Occipital lobe (tissue), 2 donors: Measurements from ENCODE around the gene VEGFB. TPM values are rescaled to one million over a fixed set of nuclear protein-coding genes. Genes with fewer than 3 reads are reported as not detected.

ENCODE experiments used
- DNase-seq: peaks from one replicate; lab custom pipeline; 2025; lab: John Stamatoyannopoulos, UW
- total RNA-seq: library from RNA; depleted of rRNA; stranded (reverse); fragments of >200 nt; gene quantifications from one replicate; pipeline ENCODE4 v1.2.3, GENCODE V29; 2014

The VEGFB gene
- total RNA-seq, 1 donor from 2014 or later = 9.5 TPM

DNA sequence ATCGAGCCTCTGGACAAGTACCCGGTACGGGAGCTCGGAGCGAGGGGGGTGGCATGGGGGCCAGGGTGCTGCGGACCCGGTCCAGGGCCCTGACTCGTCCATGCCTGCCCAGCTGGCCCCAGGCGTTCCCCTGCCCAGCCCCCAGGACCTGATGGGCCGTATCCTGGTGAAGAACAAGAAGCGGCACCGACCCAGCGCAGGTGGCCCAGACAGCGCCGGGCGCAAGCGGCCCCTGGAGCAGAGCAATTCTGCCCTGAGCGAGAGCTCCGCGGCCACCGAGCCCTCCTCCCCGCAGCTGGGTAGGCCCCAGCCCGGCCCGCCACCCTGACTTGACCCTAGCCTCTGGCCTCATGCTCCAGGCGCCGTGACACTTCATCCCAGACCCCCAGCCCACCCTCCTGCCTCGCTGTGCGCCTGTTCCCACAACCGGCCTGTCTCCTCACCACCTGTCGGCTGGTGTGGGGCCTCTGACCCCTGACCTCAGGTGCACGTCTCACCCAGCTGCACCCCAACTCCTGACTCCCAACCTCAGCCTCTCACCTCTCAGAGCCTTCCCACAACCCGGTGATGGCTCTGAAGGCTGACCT, 24.7 kb downstream of the VEGFB start:
- no peak for DNase-seq

DNA sequence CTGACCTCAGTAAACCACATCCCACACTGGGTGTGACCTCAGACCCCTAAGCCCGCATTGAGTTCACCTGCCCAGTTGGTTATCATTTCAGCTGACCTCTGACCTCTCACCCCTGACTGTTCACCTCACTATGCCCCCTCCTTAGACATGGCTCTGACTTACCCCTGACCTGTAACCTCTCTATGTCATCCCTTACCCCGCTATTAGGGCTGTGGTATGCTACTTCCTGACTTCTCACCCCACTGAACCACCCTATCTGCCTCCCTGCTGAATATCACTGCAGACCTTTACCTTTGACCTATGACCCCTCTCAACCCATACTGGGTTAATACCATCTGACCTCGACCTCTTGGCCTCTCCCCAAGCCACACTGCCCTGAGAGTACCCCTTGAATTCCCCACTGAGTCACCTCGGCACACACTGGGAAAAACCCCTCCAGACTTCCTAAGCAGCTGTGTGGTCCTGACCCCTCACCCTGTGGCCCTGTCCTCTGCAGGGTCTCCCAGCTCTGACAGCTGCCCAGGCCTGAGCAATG, 25.2 kb downstream of the VEGFB start:
- DNase-seq = no peak

DNA sequence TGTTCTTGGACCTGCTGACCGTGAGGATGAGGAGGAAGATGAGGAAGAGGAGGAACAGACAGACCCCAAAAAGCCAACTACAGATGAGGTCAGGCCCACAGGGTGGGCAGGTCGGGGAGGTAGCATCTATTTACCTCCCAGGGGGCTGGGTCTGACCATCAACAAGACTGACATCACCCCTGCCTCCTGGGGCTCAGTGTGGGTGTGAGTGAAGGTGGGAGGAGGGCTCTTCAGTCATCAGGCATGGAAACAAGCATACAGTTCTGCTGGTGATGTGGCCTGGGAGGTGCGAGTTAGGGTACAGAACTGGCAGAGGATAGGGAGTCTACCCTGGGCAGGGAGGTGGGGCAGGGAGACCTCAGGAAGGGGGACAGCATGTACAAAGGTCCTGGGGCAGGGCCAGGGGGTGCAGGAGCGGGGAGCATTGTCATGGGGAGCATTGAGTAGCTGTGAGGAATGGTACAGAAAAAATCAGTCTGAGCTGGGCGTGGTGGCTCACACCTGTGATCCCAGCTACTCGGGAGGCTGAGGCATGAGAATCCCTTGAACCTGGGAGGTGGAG, 25.8 kb downstream of the VEGFB start:
- DNase-seq = no peak

DNA sequence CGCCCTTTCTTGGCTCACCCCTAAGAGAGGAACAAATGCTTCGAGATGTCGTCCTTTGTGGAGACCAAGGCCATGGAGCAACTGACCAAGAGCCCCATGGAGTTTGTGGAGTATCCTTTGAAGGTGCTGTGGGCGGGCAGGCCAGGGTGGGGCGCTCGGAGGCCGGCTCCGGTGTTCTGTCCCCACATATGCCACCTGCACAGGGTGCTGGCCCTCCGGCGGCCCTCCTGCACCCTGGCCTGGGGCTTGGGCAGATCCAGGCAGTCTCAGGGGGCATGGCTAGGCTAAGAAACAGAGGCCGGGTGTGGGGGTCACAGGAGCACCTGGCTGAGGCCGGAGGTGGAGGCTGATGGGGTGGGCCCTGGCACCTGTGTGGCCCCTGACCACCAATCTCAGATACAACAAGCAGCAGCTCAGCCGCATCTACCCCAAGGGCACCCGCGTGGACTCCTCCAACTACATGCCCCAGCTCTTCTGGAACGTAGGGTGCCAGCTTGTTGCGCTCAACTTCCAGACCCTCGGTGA, 27.2 kb downstream of the VEGFB start:
- DNase-seq = no peak

DNA sequence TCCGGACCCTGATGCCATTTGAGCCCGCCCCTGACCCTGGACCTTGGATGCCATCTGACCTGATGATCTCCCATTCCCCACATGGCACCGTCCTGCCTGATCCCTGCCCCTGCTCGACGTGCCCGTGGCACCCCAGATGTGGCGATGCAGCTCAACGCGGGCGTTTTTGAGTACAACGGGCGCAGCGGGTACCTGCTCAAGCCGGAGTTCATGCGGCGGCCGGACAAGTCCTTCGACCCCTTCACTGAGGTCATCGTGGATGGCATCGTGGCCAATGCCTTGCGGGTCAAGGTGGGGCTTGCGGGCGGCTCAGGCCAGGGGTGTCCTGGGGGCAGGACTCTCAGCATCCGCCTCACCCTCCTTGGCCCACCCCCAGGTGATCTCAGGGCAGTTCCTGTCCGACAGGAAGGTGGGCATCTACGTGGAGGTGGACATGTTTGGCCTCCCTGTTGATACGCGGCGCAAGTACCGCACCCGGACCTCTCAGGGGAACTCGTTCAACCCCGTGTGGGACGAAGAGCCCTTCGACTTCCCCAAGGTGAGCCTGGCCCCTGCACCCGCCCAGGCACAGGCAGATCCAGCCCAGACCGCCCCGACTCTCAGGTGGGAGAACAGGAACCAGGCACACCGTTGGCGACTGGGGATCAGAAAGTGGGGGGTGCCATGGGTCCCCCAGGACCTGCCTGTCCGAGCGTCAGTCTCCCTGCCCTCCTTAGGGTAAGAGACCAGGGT, 28.1 kb downstream of the VEGFB start:
- no peak for DNase-seq

DNA sequence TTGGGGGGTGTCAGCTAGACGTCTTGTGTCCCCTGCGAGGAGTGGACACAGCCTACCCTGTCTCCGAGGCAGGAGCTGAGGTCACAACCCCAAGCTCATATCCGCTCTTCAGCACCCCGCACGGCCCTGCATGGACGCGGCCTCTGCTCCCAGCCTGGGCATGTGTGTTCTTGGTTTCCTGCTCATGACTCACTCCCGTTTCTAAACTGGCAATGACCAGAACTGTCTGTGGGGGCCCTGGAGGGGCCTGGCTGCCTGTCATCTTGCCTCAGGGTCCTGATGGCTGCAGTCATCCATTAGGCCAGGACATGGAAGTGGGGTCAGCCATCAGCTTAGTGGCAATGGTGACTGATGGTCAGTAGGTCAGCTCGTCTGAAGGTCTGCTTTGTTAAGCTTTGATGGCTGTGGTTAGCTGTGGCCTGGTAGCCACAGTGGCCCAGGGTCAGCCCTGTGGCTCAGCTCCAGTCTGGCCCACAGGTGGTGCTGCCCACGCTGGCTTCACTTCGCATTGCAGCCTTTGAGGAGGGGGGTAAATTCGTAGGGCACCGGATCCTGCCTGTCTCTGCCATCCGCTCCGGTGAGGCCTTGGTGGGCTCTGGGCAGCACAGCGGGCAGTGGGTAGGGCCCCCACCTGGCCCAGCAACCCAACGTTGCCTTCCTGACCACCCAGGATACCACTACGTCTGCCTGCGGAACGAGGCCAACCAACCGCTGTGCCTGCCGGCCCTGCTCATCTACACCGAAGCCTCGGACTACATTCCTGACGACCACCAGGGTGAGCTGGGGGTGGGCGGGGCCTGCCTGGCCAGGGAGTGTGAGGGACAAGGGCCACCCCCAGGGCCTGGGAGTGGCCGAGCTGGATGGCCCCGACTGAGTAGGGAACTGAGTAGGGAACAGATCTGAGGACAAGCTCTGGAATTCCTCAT, 28.9 kb downstream of the VEGFB start:
- no peak for DNase-seq

DNA sequence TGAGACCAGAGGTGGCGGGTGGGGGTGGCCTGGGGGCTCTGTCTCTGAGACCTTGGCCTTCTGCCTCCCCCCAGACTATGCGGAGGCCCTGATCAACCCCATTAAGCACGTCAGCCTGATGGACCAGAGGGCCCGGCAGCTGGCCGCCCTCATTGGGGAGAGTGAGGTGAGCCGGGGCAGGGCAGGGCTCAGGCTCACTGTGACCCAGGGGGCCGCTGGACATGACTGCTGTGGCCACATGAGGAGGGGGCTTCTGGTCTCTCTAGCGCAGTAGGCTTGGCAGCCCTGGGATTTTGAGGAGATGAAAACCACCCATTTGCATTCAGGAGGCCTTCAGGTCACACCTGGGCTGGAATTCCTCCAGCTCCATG, 29.5 kb downstream of the VEGFB start:
- DNase-seq = no peak

DNA sequence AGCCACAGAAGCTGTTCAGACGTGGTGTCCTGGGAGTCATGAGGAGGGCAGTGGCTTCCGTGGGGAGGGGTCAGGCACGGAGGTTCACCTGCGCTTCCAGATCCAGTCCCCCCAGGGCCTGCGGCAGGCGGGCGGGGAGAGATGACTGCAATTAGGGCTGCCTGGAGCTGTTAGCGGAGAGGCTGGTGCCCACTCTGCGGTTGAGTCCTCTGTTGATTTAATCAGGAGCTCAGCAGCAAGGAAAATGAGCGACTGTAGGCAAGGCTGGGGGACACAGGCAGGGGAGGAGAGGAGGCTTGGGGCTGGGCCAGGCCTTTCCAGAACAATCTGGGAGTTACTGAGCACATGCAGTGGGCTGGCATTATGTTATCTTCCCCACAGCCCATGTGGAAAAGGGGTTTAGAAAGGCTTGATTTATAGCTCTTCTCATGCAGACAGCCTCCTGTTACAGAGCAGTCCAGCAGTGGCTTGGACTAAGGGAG, 30.0 kb downstream of the VEGFB start:
- DNase-seq = no peak

DNA sequence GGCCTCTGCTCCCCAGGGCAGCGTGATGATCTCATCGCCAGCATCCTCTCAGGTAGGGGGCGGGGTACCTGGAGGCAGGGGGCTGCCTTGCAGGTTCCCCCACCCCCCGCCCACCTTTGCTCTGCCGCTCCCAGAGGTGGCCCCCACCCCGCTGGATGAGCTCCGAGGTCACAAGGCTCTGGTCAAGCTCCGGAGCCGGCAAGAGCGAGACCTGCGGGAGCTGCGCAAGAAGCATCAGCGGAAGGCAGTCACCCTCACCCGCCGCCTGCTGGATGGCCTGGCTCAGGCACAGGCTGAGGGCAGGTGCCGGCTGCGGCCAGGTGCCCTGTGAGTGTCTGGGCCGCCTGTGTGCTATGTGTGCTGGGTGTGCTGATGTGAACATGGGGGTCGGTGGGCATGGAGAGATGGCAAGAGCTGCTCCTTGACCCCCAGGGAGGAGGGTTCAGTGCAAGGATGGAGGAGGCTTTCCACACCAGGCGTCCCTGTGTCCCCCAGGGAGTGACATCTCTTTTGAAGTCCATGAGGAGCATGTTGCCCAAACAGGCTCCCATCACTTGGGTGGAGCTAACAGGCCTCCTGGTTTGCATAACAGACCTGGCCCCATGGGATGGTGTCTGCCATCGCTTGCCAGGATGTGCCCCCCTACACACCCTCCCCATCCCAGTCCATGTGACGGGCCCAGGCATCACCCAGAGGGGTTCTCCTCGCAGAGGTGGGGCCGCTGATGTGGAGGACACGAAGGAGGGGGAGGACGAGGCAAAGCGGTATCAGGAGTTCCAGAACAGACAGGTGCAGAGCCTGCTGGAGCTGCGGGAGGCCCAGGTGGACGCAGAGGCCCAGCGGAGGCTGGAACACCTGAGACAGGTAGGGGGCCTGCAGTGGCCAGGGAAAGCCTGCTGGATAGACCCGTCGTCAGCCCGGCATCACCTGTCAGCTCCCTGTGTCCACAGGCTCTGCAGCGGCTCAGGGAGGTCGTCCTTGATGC, 31.1 kb downstream of the VEGFB start:
- DNase-seq = no peak

DNA sequence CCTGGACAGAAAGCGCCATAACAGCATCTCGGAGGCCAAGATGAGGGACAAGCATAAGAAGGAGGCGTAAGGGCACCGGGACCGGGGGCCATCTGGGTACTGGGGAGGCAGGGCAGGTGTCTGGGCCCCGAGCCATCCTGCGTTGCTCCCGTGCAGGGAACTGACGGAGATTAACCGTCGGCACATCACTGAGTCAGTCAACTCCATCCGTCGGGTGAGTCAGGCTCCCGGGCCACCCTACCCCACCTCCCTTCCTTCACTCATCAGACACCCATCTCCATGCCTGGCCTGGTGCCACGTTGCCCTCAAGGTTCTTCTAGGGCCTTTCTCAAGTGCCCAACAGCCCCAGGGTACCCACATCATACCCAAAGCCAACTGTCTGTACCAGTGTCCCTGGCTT, 32.0 kb downstream of the VEGFB start:
- no peak for DNase-seq

DNA sequence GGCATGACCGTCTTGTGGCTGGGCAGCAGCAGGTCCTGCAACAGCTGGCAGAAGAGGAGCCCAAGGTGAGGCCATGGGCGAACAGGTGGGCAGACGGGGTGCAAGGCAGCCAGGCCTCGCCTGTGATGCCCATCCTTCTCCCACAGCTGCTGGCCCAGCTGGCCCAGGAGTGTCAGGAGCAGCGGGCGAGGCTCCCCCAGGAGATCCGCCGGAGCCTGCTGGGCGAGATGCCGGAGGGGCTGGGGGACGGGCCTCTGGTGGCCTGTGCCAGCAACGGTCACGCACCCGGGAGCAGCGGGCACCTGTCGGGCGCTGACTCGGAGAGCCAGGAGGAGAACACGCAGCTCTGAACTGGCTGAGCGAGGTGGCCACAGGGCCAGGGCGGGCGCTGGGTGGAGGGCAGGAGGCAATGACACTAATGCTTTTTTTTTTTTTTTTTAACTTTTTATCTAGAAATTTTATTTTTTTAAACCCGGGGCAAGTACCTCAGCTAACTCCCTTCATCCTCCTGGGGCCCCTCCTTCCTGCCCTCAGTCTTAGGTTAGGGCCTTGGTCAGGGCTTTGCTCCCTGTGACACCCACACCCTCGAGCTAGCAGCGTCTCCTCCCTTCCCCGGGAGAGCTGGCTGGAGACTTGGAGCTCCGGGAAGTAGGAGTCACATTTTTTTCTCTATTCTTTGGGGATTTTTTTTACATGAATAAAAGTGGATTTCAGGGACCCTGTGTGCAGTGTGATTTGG, 33.0 kb downstream of the VEGFB start:
- DNase-seq = no peak

DNA sequence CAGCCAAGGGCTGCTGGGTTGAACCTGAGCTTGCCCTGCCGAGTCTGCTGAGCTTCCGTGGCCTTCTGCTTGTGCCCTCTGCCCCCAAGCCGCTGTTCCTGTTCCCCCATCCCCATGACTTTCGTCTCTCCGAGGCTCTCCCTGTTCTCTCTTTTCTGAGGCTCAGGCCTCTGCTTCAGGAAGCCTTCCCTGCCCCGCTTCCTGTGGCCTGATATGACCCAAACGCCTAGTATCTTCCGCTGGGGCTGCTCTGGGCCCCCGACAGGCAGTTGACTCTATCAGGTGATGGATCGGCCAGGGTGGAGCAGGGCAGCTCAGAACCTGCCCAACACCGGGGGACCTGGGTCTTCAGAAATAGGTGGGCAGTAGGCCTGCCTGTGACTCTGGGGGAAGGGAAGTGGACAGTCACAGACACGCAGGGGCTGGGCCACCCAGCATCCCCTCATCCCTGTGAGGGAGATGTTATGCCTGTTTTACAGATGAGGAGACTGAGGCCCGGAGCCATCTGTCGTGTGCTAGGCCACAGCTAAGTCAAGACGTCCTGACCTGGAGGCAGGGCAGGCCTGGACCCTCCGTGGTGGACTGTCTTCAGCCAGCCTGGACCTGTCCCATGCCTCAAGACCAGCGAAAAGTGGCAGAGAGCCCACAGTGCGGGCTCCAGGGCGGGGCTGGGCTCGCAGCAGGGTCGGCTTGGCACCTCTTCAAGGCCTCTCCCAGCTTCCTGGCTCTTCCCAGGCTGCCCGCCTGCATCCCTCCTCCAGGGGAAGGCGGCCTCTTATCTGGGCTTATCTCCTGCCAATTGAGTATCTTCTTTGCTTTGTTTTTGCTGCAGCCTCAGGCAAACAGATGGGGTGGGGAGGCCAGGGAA, 33.9 kb downstream of the VEGFB start:
- DNase-seq = no peak

DNA sequence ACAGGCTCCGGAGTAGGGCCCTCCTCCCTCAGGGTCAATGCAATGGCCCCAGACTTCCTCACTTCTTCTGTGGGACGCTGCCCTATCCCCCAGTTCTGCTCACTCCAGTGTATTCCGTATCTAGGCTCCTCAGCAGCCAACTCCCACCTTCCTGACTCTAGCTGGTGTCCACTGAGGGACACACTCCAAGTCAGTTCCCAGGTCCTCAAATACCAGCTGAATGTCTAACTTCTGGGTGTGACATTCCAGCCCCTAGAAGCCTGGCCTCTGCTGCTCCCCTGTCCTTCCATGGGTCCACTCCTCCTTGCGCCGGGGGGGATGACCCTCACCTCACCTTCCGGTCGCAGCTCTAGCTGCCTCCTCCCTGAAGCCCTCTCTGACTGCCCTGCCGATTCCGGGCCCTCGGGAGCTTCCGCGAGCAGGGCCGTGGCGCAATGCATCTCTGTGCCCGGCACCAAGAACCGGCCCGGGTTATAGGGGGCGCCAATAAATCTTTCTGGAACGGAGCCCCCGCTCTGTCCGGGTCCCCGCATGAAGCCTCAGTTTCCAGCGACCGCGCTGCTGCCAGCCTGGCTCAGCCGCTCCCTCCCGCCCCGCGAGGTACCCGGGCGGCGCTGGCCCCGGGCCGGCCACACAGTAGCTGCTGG, 34.6 kb downstream of the VEGFB start:
- no peak for DNase-seq

DNA sequence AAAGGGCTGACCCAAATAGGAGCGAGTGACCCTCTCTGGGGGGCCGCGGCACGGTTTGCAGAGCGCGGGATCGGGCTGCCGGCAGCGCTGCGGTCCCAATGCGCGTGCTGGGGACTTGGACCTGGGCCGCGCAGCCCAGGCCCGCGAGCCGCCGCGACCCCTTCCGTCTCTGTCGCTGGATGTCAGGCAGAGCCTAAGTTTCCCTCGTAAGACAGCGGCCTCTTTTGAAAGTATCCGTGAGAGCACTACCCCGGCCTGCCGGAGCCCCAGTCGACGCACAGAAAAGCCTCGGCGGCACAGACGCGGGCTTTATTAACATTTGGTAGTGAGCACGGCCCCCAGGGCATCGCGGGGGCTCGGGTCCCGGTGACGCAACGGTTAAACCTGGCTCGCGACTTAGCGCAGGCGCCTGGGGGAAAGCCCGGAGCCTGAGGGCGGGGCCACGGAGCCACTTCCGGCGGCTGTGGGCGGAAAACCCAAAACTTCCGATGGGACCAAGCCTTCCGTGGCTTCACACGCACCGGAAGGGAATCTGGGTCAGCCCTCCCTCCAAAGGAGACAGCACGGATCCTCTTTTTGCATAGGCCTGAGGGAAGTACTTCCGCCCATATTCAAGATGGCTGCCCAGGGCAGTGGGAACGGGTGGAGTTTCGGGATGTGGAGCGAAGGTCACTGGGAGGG, 35.3 kb downstream of the VEGFB start:
- DNase-seq = peak; percentile 99

DNA sequence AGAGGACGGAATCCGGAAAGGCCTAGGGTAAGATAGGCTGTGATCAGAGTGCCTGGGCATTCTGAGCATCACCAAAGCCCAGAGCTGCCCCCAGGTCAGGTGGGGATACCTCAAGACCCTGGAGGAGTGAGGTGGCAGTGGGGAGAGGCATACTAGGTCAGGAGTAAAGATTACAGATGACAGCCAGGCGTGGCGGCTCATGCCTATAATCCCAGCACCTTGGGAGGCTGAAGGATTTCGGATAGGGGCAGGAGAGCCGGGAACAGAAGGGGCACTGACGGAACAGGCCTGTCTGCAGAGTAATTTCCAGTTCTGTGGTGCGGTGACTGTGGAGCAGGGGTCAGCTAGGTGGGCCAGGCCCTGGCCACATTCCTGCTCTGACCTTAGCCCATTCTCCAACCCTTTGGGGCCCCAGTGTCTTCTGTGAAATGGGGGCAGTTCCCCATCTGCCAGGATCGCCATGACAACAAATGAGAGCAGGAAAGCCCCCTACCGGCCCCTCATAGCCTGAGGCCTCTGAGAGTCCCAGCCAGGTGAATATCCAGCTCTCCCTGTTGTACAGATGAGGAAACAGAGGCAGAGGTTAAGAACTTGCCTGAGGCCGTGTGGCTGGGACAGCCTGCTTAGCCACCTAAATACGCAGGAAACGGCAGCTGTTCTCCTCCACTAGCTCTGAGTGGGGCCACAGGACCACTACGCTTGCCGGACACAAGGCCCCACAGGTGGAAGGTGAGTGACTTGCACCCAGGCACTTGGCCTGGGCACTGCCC, 40.8 kb downstream of the VEGFB start:
- no peak for DNase-seq

DNA sequence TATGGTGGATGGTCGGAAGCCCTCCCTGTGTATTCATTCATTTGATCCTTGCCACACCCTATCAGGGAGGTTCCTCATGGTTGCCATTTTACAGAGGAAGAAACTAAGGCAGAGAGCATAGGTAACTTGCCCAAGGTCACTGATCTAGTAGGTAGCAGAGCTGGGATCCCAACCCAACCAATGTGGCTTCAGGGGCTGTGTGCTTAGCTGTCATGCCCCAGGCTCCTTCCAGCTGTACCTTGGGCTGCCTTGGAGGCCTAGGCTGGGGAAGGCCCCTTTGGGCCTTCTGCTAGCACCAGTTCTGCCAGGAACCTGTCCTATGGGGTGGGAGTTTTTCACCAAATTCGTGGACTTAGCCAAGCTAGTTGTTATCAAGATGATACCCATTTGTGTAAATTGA, 41.5 kb downstream of the VEGFB start:
- no peak for DNase-seq
